NCI-H2171 treated with DMSO at 0.1 percent for 48 hours (cell line): ENCODE measurements around the gene CNPY1.

ENCODE experiments used
- DNase-seq: peaks from one replicate; lab custom pipeline; 2025; lab: John Stamatoyannopoulos, UW

CNPY1 gene

GRCh38 chr7:155453296-155454182, 92.8 kb downstream of the CNPY1 start:
- no peak for DNase-seq

DNA sequence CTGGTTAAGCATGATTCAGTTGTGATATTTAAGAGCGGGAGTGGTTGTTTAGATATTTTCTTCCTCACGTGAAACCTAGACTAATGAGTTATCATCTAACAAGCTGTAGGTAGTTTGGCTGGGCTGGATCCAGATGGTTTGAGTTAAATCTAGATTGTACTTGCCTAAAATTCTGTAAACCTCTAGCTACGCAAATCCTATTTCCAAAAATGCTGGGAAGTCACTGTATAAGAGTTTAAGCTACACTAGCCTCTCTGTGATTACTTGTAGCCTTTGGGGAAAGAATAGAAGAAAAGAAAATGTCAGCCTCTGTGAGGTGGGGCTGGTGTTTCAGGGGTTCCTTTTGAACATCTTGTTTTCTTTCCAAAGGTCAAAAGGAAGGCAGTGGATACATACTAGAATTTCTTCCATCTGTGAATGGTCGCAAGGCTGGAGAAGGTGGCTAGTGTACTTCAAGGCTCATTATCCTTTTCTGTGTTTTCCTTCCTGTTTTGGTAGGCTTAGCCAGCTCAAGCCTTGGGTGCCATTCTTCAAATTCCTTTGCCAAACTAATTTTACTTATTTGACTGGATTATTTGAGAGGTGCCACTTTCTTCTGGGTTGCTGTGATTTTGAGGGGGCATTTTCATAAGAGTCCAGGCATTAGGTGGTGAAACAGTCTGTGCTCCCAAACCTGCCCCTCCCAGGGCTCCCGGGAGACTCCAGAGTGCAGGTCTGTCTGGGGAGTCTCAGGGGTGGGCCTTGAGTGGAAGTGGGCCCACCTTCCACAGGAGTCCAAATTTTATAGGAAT, 93.7 kb downstream of the CNPY1 start:
- no peak for DNase-seq

- DNase-seq: no peak
These were observed 94.5 kb downstream of the CNPY1 start for GRCh38 chr7:155451840-155452239.
